Choroid plexus epithelial cell (primary cell): Measurements from ENCODE around the gene GCNT2.
"Not testable (repeated sequence)": the region's sequence is repeated elsewhere in the genome, so short reads cannot be mapped to it uniquely, and the experiment has no call there.

Experiments
- DNase-seq: peaks from one replicate; pipeline ENCODE4 v3.0.0-alpha.2; 2010; ENCODE audit warnings: low read depth
- H3K4me3 ChIP-seq: 2 replicates; pipeline ENCODE4 v1.5.1; 2011; ENCODE audit warnings: low read depth, mild to moderate bottlenecking, control low read depth, low read length, moderate library complexity
- TF ChIP-seq, protein P1 (sequence below): conservative IDR thresholded peaks from 2 replicates; pipeline ENCODE4 v1.5.1; 2011; ENCODE audit warnings: low read depth, mild to moderate bottlenecking, control low read depth, inconsistent platforms, low read length, moderate library complexity

Gene GCNT2

DNA sequence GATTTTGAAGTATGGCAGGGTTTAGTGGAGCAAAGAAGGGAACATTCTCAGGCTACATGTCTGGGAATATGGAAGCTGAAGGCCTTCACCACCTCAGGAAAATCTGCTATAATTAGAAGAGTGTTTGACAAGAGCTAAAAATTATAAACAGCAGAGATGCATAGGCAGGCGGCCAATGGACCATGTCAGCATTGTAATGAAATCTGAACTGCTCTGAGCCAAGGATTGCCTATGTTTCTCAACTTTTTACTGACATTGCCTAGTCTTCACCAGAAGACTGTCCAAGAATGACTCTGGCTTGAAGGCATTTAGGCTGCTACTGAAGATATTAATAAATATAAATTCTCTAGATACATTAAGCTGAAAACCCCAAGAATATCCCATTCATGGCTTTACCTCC, 89.1 kb downstream of the GCNT2 start:
- TF ChIP-seq, protein P1, sequence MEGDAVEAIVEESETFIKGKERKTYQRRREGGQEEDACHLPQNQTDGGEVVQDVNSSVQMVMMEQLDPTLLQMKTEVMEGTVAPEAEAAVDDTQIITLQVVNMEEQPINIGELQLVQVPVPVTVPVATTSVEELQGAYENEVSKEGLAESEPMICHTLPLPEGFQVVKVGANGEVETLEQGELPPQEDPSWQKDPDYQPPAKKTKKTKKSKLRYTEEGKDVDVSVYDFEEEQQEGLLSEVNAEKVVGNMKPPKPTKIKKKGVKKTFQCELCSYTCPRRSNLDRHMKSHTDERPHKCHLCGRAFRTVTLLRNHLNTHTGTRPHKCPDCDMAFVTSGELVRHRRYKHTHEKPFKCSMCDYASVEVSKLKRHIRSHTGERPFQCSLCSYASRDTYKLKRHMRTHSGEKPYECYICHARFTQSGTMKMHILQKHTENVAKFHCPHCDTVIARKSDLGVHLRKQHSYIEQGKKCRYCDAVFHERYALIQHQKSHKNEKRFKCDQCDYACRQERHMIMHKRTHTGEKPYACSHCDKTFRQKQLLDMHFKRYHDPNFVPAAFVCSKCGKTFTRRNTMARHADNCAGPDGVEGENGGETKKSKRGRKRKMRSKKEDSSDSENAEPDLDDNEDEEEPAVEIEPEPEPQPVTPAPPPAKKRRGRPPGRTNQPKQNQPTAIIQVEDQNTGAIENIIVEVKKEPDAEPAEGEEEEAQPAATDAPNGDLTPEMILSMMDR, result no peak
- no peak overlapping the region for H3K4me3 ChIP-seq
- peak; percentile 16 for DNase-seq

- H3K4me3 ChIP-seq, result no peak overlapping the region
- TF ChIP-seq, protein P1, result no peak
- no peak for DNase-seq
Measured at GRCh38 chr6:10612161-10612560, 91.0 kb downstream of the GCNT2 start.

DNA sequence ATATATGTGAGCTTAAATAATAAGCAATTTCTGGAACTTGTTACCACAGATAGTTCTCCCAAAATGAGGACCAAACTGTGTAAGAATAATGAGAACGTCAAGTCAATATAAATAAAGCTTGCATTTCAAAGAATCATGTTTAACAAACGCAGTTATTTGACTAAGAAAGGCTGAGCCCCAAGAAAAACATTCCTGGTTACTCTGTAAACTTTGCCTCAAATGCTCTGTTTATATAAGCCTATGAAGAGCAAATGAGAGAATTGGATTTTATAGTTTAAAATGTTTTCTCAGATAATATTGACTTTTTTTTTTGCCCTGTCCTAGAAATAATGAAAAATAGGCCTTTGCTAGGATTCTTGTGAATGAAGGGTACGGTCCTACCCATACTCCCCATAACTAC, 91.9 kb downstream of the GCNT2 start:
- TF ChIP-seq, protein P1, result no peak
- DNase-seq, result peak; percentile 25
- H3K4me3 ChIP-seq, result no peak overlapping the region

DNA sequence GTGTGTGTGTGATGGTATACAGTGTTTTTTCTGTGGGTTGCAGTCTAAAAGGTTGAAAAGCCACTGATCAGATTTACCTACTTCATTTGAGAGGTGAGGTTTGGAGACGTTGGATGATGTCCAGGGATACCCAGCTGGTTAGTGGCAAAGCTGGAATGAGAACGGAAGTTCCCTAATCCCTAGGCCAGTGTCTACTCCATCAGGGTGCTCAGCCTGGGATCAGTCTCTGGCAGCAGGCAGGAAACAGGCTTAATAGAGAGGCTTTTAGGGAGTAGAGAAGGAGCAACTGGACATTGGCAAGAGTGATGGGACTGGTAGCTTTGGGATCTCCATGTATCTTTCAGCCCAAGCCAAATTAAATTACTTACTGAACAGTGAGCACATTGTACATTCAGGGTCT, 92.6 kb downstream of the GCNT2 start:
- no peak for DNase-seq
- no peak overlapping the region for H3K4me3 ChIP-seq
- TF ChIP-seq, protein P1, result no peak

GRCh38 chr6:10615675-10616074, 94.5 kb downstream of the GCNT2 start:
- DNase-seq, result no peak
- TF ChIP-seq, protein P1, result no peak
- H3K4me3 ChIP-seq, result no peak overlapping the region

- H3K4me3 ChIP-seq, result not testable (repeated sequence)
Measured at GRCh38 chr6:10616266-10616665, 95.1 kb downstream of the GCNT2 start.

GRCh38 chr6:10617008-10617696, 96.0 kb downstream of the GCNT2 start:
- H3K4me3 ChIP-seq, result no peak overlapping the region
- DNase-seq, result no peak
- TF ChIP-seq, protein P1, result no peak

More at GRCh38 chr6:10616266-10616665, 95.1 kb downstream of the GCNT2 start:
- DNase-seq, result not testable (repeated sequence)
